ENCODE data around the gene ZNF496. TPM values are rescaled to one million over a fixed set of nuclear protein-coding genes. Genes with fewer than 3 reads are reported as not detected.

Gene ZNF496
- total RNA-seq, 1 experiment from 2014 or later = 37.6 TPM

DNA sequence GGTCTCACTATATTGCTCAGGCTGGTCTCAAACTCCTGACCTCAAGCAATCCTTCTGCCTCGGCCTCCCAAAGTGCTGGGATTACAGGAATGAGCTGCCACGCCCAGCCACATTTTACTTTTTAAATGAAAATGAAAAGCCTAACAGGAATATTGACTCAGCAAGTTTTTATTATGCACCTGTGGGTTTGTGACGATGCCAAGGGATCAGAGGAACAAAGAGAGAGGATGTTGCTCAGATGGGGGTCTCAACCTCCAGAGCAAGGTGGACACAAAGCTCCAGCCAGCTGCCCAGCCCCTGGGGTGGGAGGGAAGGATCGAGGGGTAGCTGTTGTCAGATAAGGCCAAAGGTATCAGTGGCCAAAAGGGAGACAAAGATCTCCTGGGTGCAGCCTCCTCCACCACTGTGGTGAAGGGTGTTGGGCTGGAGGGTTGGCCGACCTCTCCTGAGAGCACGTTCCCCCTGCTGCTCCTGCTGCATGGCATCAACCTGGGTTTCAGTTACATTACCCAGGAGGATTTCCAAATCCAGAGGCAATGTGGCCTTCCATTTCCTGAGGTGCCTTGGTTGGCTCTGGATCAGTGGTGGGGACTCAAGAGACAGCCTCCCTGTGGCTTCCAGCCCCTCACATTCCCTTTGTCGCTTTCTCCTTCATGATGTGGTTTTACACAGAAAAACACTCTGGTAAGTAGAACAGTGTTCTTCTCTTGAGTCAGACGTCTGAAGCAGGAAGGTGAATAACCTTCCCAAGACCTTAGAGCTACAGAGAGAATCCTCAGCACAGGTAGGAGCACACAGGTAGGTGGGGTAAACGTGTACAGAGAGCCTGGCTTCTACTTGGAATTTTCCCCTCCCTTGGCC is 34.2 kb downstream of the ZNF496 start:
- DNase-seq = no peak
- H3K27ac ChIP-seq = no peak overlapping the region
- H3K36me3 ChIP-seq (ENCODE audit: low read depth) = no peaks in the 10 kb centered on the region
- no peak overlapping the region for H3K4me3 ChIP-seq
- no peaks in the 10 kb centered on the region for H4K20me1 ChIP-seq (ENCODE audit: insufficient read depth)
- no peaks in the 10 kb centered on the region for H3K4me1 ChIP-seq (replicated peaks; ENCODE audit: insufficient read depth)
- no peak overlapping the region for H2AFZ ChIP-seq
- BruUV-seq (replicated peaks) = no TSS peak
- ChIA-PET CTCF (no interaction called here), POLR2A (ENCODE audit: unreplicated experiment) (no interaction called here)
- H3K9me2 ChIP-seq (ENCODE audit: insufficient read depth) = no peaks in the 10 kb centered on the region
- H3K4me2 ChIP-seq = no peak overlapping the region
- no peaks in the 10 kb centered on the region for H3K79me2 ChIP-seq (ENCODE audit: low read depth)
- H3K9me3 ChIP-seq (ENCODE audit: insufficient read depth, low read depth) = no peaks in the 10 kb centered on the region
- intact Hi-C loops (cut with micrococcal nuclease; ENCODE audit: unreplicated experiment) = no loop called here
- H3K27me3 ChIP-seq (ENCODE audit: insufficient read depth, low read depth) = no peaks in the 10 kb centered on the region
- TF ChIP-seq EZH2 (IDR thresholded peaks at IDR 0.05; ENCODE audit: low read depth) = no peak
- no peak for TF ChIP-seq CTCF (conservative IDR thresholded peaks at IDR 0.05)
- no peaks in the 10 kb centered on the region for H3F3A ChIP-seq (ENCODE audit: insufficient read depth, low read depth)

GRCh38 chr1:247296599-247297180 is 35.0 kb downstream of the ZNF496 start:
- Histone ChIP-seq H3K27ac (no peak overlapping the region), H3F3A (ENCODE audit: insufficient read depth, low read depth) (no peaks in the 10 kb centered on the region), H3K9me2 (ENCODE audit: insufficient read depth) (no peaks in the 10 kb centered on the region), H4K20me1 (ENCODE audit: insufficient read depth) (no peaks in the 10 kb centered on the region), H3K79me2 (ENCODE audit: low read depth) (no peaks in the 10 kb centered on the region), H3K27me3 (ENCODE audit: insufficient read depth, low read depth) (no peaks in the 10 kb centered on the region), H3K36me3 (ENCODE audit: low read depth) (no peaks in the 10 kb centered on the region), H2AFZ (no peak overlapping the region), H3K4me1 (replicated peaks; ENCODE audit: insufficient read depth) (no peaks in the 10 kb centered on the region), H3K9me3 (ENCODE audit: insufficient read depth, low read depth) (no peaks in the 10 kb centered on the region), H3K4me2 (no peak overlapping the region), H3K4me3 (no peak overlapping the region)
- ChIA-PET POLR2A (ENCODE audit: unreplicated experiment) (no interaction called here), CTCF (no interaction called here)
- intact Hi-C loops (cut with micrococcal nuclease; ENCODE audit: unreplicated experiment) = no loop called here
- TF ChIP-seq CTCF (conservative IDR thresholded peaks at IDR 0.05) = no peak
- TF ChIP-seq EZH2 (IDR thresholded peaks at IDR 0.05; ENCODE audit: low read depth) = no peak
- BruUV-seq (replicated peaks) = no TSS peak
- no peak for DNase-seq

DNA sequence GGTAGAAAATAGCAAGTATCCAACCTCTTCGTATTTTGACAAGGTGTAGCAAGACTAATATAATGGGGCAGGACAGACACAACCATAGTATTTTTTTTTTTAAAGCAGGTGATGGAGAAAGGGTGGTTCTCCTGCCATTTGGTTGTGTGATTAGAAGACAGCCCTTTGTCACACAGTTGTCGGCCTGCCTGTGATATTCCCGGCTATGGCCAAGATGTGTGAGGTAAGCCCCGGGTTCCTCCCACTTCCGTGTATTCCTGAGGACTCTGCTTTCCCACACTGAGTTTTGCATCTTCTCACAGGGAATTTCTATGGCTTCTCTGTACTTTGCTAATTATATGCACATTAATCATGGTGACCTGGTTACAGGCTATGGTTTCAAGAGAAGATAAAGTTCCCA is 35.9 kb downstream of the ZNF496 start:
- no peak overlapping the region for H3K27ac ChIP-seq
- no peaks in the 10 kb centered on the region for H3K9me2 ChIP-seq (ENCODE audit: insufficient read depth)
- H3K79me2 ChIP-seq (ENCODE audit: low read depth) = no peaks in the 10 kb centered on the region
- H3K27me3 ChIP-seq (ENCODE audit: insufficient read depth, low read depth) = no peaks in the 10 kb centered on the region
- no peaks in the 10 kb centered on the region for H3K36me3 ChIP-seq (ENCODE audit: low read depth)
- no peaks in the 10 kb centered on the region for H4K20me1 ChIP-seq (ENCODE audit: insufficient read depth)
- TF ChIP-seq CTCF (conservative IDR thresholded peaks at IDR 0.05) (no peak), EZH2 (IDR thresholded peaks at IDR 0.05; ENCODE audit: low read depth) (no peak)
- H3K9me3 ChIP-seq (ENCODE audit: insufficient read depth, low read depth) = no peaks in the 10 kb centered on the region
- ChIA-PET POLR2A (ENCODE audit: unreplicated experiment) (no interaction called here), CTCF (no interaction called here)
- H3K4me1 ChIP-seq (replicated peaks; ENCODE audit: insufficient read depth) = no peaks in the 10 kb centered on the region
- BruUV-seq (replicated peaks) = no TSS peak
- intact Hi-C loops (cut with micrococcal nuclease; ENCODE audit: unreplicated experiment) = no loop called here
- H3K4me2 ChIP-seq = no peak overlapping the region
- H3F3A ChIP-seq (ENCODE audit: insufficient read depth, low read depth) = no peaks in the 10 kb centered on the region
- no peak overlapping the region for H2AFZ ChIP-seq
- DNase-seq = no peak
- H3K4me3 ChIP-seq = no peak overlapping the region
